NCI-H1092 (cell line): ENCODE results near the gene CCT6A.
"Not testable (repeated sequence)": the region's sequence is repeated elsewhere in the genome, so short reads cannot be mapped to it uniquely, and the experiment has no call there.

Source experiments
- DNase-seq: peaks from one replicate; lab custom pipeline; 2025; lab: John Stamatoyannopoulos, UW

CCT6A gene

DNA sequence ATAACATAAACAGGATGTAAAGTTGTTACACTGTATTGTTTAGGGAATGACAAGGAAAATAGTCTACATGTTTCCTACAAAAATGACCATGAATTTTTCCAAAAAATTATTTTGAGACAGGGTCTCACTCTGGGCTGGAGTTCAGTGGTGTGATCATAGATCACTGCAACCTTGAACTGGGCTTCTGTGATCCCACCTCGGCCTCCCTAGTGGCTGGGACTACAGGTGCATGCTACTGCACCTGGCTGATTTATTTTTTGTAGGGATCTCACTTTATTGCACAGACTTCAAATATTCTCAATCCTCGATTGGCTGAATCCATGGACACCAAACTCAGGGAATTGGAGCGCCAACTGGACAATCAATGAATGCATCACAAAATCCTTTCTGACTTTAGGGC lies 48.1 kb downstream of the CCT6A start:
- no peak for DNase-seq

DNA sequence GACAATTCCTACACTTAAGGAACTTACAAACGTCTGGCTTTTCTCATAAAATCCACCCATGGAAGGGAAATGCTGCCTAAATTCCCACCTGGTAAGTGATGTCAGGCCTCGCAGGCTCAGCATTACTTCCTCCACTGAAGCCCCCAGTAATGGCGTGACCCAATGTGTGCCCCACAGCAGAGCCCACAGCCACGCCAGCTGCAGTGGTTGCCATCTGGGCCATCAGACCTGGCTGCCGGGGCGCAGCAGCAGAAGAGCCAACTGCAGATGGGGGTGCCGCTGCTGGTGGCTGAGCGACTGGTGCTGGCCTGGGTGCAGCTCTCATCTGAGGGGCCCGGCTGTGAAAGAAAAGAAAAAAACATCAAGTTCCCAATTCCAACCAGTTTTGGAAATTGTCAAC lies 52.6 kb downstream of the CCT6A start:
- DNase-seq, result not testable (repeated sequence)

DNA sequence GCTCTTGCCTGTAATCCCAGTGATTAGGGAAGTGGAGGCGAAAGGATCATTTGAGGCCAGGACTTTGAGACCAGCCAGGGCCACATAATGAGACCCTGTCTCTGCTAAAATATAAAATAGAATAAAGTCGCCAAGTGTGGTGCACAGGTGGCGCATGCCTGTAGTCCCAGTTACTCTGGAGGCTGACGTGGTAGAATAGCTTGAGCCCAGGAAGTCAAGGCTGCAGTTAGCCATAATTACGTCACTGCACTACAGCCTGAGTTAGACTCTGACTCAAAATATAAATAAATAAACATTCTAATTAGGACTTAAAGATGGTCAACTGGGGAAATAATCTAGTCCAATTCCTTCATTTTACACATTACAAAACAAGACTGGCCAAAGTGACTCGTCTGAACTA lies 53.9 kb downstream of the CCT6A start:
- DNase-seq, result no peak

DNA sequence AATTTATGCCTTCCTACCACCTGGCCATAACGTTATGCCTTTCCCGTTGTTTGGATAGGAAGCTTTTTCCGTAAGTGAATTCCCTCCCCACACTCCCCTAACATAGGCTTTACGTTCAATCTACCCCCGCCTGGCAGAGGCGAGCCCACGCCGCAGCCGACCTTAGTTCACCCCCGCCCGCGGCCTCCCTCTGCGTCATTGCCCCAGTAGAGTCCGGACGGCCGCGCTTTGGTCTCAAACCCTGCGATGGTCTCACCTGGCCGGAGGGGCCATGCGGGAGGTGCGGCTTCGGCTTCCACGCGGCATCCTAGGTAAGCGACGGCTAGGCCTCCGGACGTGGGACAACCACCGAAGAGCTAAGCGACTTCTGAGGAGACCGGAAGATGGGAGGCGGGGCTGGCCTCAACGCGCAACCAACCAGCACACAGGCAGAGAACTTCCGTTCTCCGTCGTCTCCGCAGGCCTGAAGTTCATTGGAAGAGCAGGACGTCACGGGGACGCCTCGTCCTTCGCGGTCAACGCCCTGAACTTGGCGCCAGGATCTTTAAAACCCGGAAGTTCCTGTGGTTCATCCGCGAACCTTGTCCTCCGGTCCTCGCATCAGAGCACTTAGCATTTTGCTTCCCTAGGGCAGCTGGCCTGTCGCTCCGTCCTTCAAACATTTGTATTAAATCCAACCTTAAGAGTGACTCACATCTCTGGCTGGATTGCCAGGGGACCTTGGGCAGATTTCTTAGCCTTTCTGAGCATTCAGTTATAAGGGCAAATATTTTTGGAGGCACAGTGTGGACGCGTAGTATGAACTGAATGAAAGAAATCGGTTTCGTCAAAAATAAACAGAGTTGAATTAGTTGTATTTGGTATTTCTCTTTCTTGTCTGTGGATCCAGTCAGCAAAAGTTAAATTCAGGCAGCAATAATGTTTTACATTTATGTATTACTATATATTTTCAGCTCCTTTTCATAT lies 54.8 kb downstream of the CCT6A start, which contains the start of gene CHCHD2:
CHCHD2 (minus strand) TSS at position 369 of the 966 bp plus-strand sequence; CDS start at position 306, 63 bp downstream.
- peak; percentile 100 for DNase-seq

DNA sequence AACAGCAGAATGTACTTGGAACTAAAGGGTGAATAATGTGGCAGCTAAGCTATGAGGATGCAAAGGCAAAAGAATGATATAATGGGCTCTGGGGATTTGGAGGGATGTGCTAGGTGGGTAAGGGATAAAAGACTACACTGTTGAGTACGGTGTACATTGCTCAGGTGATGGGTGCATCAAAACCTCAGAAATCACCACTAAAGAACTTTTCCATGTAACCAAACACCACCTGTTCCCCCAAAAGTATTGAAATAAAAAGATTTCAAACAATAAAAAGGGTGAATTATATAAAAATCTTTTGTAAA lies 56.3 kb downstream of the CCT6A start:
- no peak for DNase-seq

DNA sequence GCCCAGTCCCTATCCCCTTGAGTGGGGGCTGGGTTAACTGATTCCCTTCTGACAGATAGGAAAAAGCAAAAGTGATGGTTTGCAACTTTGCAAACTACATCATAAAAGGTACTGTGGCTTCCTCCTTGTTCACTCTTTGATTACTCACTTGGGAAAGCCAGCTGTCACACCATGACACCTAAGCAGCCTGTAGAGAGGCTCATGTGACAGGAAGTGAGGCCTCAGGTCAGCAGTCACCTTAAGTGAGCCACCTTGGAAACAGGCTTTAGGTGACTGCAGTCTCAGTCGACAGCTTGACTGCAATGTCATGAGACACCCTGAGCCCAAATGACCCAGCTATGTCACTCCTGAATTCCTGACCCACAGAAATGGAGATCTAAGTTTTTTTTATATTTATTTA lies 59.0 kb downstream of the CCT6A start:
- no peak for DNase-seq

DNA sequence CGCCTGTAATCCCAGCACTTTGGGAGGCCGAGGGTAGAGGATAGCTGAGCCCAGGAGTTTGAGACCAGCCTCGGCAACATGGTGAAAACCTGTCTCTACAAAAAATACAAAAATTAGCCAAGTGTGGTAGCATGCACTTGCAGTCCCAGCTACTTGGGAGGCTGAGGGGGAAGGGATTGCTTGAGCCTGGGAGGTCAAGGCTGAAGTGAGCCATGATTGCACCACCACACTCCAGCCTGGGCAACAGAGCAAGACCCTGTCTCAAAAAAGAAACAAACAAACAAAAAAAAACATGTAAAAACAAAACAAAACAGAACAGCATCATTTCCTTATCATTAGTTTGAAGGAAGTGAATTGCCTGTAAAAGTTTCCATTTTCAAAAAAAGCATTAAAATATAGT lies 60.7 kb downstream of the CCT6A start:
- DNase-seq, result not testable (repeated sequence)
